HG02642 (cell line): ENCODE measurements around the gene EXOC4.
"Not testable (repeated sequence)": the region's sequence is repeated elsewhere in the genome, so short reads cannot be mapped to it uniquely, and the experiment has no call there.

ENCODE experiments used
- ATAC-seq: cut with Tn5 transposase; IDR thresholded peaks from one replicate; pipeline ENCODE4 v1.9.1; 2021; ENCODE audit warnings: mild to moderate bottlenecking; ENCODE audit not compliant: unreplicated experiment, poor library complexity

The EXOC4 gene

DNA sequence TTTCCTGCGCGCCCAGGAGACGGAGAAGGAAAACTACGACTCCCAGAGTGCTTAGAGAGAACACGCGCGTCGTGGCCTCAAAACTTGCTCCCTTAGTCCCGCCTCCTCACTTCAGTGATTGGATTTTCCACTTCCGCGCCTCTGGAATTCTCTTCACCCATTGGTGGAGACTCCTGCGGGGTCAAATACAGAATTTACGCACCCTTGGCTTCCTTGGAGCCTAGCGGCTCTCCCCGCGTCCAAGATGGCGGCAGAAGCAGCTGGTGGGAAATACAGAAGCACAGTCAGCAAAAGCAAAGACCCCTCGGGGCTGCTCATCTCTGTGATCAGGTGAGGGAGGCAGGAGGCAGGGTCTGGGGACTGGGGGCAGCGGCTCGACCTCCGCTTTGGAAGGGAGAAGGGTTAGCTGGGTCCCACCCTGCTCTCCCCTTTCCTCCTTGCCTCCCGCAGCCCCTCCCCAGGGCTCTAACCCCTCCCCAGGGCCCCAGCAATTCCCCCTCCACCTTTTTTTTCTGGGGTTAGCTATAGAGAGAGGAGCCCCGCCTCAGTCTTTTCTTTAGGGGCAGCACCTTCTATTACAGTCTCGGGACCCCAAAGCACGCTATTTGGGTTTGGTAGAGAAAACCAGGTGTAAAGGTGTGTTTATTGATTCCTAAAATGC is at the start of gene EXOC4:
EXOC4 (plus strand) TSS at position 221 of the 661 bp plus-strand sequence.
- peak; percentile 99 for ATAC-seq

DNA sequence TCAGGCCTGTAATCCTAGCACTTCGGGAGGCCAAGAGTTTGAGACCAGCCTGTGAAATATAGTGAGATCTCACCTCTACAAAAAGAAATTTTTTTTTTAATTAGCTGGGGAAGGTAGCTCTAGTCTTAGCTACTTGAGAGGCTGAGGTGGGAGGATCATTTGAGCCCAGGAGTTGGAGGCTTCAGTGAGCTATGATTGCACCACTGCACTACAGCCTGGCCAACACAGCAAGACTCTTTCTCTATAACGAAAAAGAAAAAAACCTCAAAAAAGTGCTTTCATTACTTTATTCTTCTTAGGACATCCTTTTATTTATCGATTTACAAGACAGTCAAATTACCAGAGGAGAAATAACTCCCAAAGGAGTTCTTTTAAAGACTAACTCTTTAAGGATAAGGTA is 49.4 kb upstream of the EXOC4 start:
- no peak for ATAC-seq

DNA sequence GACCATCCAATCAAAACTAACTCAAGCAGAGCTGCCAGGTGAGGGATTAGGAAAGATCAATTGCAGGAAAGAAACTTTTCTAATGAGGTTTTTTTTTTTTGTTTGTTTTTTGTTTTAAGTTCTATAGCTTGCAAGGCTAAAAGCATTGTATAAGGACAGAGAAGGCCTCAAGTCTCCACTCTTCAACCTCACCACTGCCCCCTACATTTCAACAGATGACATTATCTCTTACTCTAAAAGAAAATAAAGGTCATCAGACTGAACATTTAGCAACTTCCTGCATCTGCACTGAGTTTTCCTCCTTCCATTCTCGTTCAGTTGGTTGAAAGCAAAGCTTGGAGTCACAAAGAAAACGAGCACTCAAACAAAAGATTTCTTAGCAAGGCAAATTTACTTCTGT is 45.2 kb upstream of the EXOC4 start:
- ATAC-seq: no peak

DNA sequence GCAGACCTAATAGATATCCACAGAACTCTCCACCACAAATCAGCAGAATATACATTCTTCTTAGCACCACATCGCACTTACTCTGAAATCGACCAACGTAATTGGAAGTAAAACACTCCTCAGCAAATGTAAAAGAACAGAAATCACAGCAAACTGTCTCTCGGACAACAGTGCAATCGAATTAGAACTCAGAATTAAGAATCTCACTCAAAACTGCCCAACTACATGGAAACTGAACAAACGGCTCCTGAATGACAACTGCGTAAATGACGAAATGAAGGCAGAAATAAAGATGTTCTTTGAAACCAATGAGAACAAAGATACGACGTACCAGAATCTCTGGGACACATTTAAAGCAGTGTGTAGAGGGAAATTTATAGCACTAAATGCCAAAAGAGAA is 42.1 kb upstream of the EXOC4 start:
- ATAC-seq: not testable (repeated sequence)

DNA sequence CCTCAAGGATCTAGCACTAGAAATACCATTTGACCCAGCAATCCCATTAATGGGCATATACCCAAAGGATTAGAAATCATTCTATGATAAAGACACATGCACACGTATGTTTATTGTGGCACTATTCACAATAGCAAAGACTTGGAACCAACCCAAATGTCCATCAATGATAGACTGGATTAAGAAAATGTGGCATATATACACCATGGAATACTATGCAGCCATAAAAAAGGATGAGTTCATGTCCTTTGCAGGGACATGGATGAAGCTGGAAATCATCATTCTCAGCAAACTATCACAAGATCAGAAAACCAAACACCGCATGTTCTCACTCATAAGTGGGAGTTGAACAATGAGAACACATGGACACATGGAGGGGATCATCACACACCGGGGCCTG is 39.1 kb upstream of the EXOC4 start:
- not testable (repeated sequence) for ATAC-seq

DNA sequence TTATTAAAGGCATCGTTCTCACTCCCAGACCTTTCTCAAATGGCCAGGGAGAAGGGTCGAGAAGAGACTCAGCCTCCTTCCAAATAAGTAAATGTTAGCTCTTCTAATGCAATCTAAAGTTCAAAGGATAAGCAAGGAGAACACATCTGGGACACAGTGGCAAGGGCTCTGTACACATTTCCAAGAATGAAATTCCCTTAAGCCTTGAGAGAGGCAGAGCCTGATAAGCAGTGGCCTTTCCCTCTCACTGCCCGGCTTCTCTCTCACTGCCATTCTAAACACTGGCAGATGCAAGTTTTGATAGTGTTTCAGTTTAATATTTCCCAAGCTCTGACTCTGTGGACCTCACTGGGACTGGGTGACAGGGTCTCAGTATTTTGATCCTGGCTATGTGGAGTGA is 35.1 kb upstream of the EXOC4 start:
- ATAC-seq: no peak

DNA sequence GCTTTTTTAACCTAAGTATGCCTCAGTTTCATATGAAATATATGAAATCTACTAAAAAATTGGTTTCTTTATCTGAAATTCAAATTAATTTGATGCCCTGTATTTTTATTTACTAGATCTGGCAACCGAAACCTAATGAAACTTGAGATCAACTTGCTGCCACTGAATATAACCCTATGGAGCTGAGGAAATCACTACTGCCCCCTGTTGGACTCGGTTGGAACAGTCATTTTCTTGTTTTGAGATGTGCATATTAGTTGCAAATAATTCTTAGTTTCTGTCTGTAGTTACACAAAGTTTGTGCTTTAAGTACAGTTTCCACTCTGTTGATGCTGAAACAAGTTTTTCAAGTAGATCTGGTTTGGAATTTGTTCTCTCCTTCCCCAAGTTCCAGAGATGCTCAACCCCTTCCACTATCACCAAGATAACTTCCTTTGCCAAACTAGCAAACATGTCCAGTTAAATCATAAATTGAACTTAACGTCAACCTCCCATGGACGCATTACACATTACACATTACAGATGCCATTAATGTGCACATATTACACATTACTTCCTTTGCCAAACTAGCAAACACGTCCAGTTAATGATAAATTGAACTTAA is 22.2 kb upstream of the EXOC4 start:
- ATAC-seq: no peak

DNA sequence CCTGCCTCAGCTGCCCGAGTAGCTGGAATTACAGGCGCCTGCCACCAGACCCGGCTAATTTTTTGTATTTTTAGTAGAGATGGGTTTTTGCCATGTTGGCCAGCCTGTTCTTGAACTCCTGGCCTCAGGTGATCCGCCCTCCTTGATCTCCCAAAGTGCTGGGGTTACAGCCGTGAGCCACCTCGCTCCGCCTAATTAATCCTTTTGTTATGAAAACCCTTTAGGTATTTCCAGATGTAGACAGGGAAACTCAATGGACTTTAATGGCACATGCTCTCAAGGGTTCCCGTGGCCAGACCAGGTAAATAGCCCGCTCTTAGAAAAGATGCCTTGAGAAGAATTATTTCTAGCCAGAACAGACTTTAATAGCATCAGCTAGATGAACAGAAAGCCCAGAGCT is 19.7 kb upstream of the EXOC4 start:
- no peak for ATAC-seq

DNA sequence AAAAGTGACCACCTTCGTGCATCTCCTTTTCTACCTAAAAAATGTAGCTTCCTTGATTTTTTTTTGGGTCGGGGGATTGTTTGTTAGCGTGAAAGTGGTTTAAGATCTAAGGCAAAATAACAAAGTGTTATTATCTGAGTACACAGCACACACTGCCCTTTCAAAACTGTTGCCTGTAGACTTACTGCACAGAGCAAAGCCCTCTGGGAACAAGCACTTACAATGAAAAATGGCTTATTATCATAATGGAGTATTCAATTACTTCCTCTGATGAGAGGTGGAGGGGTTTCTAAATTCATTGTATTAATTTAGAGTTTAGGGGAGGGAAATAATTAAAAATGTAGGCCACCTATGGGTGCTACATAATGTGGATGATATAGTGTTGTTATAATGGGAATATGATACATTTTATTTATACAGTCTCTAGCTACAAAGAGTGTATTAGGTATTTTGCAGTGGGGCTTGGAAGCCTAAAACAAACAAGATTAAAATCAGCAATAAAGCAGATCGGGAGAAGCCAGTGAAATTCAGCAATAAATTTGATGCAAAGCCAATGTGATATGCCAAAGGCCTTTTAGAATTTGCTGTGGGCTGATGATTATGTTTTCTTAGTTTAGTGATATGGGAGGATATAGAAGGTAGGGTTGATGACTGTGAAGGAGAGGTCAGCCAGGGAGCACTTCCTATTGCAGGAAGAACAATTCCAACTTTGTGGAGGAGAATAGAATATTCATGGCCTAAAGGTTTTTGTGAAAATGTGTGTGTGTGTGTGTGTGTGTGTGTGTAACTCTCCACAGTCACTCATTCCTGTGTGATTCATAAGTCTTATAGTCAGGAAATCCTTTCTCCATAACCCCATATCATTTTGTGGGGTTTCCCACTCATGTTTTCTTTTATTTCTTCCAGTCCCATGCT is 17.7 kb upstream of the EXOC4 start:
- ATAC-seq: no peak

DNA sequence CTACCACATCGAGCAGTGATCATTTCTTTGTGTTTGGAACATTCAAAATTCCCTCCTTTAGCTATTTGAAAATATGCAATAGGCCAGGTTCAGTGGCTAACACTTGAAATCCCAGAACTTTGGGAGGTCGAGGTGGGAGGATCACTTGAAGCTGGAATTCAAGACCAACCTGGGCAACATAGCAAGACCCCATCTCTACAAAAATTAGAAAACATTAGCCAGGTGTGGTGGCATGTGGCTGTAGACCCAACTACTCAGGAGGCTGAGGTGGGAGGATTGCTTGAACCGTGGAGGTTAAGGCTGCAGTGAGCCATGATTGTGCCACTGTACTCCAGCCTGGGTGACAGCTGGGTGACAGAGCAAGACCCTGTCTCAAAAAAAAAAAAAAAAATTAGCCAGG is 15.3 kb upstream of the EXOC4 start:
- ATAC-seq: no peak

DNA sequence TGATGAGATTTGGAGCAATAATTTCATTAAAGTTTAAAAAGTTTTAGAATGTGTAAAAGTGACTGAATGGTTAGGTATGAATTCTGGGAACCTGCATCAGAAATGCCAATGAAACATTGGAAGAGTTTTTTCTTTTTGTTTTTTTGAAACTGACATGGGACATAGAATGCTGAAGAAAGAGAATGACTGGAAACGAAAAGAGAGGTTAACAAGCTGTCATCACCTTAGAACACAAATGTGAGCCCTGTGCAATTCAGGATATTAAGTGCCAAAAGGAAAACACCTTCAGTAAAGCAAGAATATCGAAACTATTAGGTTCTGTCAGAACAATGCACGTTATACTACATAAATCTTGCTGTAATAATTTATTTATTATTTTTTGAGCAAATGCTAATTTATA is 12.6 kb upstream of the EXOC4 start:
- ATAC-seq: no peak

DNA sequence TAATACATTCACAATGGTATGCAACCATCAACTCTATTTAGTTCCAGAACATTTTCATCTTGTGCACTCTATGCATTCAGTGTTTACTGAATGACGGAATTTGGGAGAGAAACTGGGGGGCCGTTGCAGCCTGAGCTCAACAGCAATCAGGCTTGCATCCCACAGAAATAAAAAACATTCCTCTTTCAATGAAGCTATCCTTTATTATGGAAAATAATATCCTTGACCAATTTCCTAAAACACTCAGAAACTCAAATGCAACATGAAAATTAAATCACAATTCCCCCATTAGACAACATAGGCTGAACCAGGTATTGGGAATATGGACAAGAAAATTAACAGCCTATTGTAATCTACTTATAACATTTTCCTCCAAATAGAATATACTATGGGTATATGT is 6.3 kb upstream of the EXOC4 start:
- no peak for ATAC-seq

DNA sequence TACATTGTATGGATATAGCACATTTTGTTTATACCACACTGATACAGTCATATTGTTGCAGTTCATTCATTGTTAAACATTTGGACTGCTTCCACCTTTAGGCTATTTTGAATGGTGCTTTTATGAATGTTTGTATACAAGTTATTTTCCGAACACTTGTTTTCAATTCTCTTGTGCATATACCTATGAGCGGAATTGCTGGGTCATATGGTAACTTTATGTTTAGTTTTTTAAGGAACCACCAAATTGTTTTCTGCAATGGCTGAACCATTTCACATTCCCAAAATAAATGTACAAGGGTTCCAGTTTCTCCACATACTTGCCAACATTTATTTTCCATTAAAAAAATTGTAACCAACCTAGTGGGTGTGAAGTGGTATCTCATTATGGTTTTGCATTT is 4.0 kb upstream of the EXOC4 start:
- ATAC-seq: no peak

DNA sequence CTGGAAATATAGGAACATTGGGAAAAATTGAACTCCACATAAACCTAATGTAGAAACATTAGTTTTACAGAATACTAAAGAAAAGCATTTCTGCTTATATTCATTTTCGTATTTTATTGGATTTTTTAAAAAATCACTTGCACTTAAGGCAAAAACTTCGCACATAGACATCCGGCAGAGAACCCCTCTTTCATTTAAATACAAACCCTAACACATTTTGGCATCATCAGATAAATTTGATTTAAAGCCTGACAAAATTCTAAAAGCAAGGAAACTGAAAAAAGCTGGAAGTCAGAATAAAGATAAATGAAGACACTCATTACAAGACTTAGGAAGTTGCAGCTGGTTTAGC is 396 bp upstream of the EXOC4 start:
- ATAC-seq: no peak

DNA sequence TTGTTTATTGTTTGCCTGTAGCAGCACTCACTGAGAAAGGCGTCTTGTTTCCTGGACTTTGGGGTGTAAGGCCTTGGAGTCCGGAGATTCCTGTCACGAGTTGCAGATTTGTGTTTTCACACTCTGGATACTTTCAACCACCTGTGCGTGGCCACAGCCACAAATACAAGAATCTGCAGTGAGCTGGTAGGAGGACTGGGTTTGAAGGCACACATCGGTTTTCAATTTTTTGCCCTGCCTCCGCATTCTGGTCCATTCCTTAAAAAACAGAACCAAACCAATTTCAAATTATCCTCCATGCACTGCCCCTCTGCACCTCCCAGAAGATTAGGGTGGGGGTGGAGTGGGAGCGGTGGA is 619 bp downstream of the EXOC4 start:
- no peak for ATAC-seq

DNA sequence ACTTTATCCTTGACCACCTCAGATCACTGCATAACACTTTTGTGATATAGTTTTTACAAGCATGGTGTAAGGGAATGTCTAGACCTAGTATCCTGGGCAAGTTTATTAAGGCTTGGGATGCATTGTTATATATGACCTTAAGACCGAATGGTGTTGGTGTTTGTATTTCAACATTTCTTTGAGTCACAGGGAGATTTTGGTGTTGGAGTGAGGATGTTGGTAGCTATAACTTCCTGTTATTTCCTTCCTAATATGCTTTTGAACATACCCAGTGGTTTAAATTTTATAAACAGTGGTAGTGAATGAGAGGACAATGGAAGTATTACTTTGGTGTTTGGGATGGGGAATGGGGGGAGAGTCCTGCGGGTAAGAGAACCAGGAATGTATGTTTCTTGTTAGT is 2.6 kb downstream of the EXOC4 start:
- ATAC-seq: no peak

DNA sequence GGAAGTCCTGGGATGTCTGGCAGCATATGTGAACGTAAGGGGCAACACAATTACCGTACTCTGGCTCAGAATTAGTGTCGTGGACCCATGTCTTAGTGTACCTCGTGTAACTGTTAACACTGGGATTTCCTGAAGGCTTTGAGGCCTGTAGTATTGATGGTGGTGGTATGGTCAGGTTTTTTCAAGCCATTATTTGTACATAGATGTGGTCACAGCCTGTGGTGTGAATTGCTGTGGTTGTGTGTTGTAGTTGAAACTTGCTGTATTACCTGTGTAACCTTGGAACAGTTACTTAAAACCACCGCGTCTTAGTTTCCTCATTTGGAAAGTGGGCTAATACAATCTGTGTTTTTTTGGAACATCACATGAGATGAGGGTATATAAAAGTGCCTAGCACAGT is 5.3 kb downstream of the EXOC4 start:
- ATAC-seq: no peak

DNA sequence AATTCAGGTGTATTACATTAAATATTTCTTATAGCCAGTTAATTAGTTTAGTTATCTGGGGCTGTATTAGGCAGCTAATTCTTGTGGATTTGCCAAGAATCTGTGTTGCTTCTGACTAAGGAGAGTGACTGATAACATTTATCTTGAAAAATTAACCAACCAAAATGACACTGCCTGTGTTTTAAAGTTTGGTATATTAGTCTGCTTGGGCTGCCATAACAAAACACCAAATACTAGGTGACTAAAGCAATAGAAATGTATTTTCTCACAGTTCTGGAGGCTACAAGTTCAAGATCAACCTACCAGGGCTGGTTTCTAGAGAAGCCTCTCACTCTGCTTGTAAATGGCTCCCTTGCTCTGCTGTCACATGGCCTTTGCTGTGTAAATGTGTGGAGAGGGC is 12.9 kb downstream of the EXOC4 start:
- ATAC-seq: no peak

DNA sequence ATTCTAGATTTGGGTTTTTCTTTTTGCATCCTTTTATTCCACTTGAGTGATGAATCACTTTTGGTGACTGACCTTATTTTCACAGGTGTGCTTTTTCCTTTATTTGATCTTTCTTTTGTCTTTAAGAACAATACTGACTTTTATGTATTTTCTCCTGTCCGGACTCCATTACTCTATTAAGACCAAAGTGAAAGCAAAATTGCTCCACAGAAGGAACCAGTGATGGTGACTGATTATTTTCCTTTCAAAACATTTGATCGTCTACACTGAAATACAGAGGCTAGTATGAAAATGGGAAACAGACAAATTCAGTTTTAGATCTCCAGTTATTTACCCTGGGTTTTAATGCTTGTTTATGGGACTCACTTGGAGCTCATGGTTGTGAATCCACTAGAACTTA is 15.5 kb downstream of the EXOC4 start:
- ATAC-seq: no peak

DNA sequence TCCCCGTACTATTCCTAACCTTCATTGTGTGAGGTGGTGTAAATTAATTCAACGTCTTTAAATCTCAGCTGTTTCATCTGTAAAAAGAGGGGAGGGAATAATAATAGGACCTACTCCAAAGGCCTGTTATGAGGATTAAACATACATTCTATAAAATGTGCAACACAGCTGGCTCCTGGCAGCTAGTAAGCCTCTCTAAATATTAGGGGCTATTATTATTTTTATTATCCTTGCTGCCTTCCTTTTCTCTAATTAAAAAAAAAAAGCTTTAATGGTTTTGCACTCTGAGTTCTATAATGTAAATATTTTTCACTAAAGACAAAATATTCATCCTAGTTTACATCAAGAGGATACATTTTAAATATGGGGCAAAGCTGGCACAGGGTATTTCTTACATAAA is 19.5 kb downstream of the EXOC4 start:
- no peak for ATAC-seq

DNA sequence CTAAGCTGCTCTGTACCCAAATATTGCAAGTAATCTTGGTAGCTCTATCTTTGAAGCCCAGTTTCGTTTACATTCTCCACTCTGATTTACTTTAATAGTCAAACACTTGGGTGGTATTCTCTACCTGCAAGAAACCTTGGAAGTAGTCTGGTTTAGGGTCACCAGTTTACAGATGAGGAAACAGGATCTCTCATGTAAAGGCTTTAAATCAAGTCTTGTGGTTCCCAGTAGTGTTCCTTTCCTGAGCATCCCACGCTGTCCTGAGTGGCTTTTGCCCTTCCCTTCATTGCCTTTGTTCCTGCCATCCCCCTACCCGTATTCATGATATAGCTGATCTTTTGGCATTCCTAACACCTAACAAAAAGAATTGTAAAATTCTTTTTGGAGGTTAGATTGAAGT is 20.3 kb downstream of the EXOC4 start:
- no peak for ATAC-seq

DNA sequence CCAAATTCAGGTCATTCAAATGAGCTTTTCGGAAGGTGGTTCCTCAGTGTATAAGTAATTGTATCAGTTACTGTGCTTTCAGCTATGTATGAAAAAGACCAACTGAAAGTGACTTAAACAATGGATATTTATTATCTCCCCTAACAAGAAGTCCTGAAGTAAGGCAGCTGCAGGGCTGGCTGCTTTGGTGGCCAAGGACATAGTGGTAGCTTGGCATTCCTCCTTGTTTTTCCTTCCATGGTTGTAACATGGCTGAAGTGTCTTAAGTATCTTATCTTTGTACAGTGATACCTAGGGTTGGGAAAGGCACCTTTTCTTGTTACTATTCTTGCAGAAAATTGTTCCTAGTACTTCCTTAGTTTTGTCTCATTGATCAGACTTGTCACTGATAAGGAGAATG is 21.4 kb downstream of the EXOC4 start:
- no peak for ATAC-seq
